Chondrocyte (in vitro differentiated cells): ENCODE data around the gene SNX9. TPM values are rescaled to one million over a fixed set of nuclear protein-coding genes. Genes with fewer than 3 reads are reported as not detected.

ENCODE experiments used
- DNase-seq: peaks from one replicate; pipeline ENCODE4 v3.0.0; 2021; ENCODE audit warnings: mixed read lengths, low spot score
- H3K27ac Mint-ChIP-seq: one replicate; pipeline ENCODE4 v1.8.0; 2021; ENCODE audit warnings: mild to moderate bottlenecking, moderate library complexity, mixed read lengths; ENCODE audit not compliant: unreplicated experiment
- H3K27me3 Mint-ChIP-seq: 2 replicates; pipeline ENCODE4 v1.8.0; 2021; ENCODE audit warnings: low read depth, mixed read lengths
- H3K36me3 Mint-ChIP-seq: 2 replicates; pipeline ENCODE4 v1.8.0; 2021; ENCODE audit warnings: low read depth, mixed read lengths
- H3K4me1 Mint-ChIP-seq: 2 replicates; pipeline ENCODE4 v1.8.0; 2021; ENCODE audit warnings: low read depth, mild to moderate bottlenecking, mixed read lengths
- H3K4me3 Mint-ChIP-seq: one replicate; pipeline ENCODE4 v1.8.0; 2021; ENCODE audit warnings: mild to moderate bottlenecking, moderate library complexity, mixed read lengths; ENCODE audit not compliant: unreplicated experiment
- H3K9me3 Mint-ChIP-seq: 2 replicates; pipeline ENCODE4 v1.8.0; 2021; ENCODE audit warnings: low read depth, mixed read lengths
- CTCF ChIP-seq: fragments of 200-600 bp; sonication (generic); IDR thresholded peaks from 2 replicates; pipeline ENCODE4 v1.5.0; 2021; ENCODE audit warnings: antibody characterized with exemption, mild to moderate bottlenecking, moderate library complexity
- total RNA-seq: library from RNA; stranded (reverse); gene quantifications from 3 replicates; pipeline ENCODE4 v1.2.1, GENCODE V29; 2021

SNX9 gene
- total RNA-seq, 1 donor from 2014 or later: 43.9 TPM

- no peak for TF ChIP-seq CTCF
- Mint-ChIP-seq H3K9me3 (peaks cover 5% of the 10 kb centered on the region), H3K27me3 (no peaks in the 10 kb centered on the region), H3K4me1 (peaks cover 26% of the 10 kb centered on the region), H3K4me3 (no peak overlapping the region), H3K36me3 (no peaks in the 10 kb centered on the region), H3K27ac (no peak overlapping the region)
- DNase-seq: no peak
Observed at GRCh38 chr6:157814883-157815282, 8.2 kb upstream of the SNX9 start.

GRCh38 chr6:157821342-157822033 lies 1.6 kb upstream of the SNX9 start:
- no peak overlapping the region for H3K4me3 Mint-ChIP-seq
- H3K9me3 Mint-ChIP-seq: no peaks in the 10 kb centered on the region
- TF ChIP-seq CTCF: no peak
- no peaks in the 10 kb centered on the region for H3K27me3 Mint-ChIP-seq
- no peak overlapping the region for H3K27ac Mint-ChIP-seq
- no peaks in the 10 kb centered on the region for H3K36me3 Mint-ChIP-seq
- peaks cover 30% of the 10 kb centered on the region for H3K4me1 Mint-ChIP-seq
- DNase-seq: no peak

GRCh38 chr6:157822245-157823000 lies 623 bp upstream of the SNX9 start:
- Mint-ChIP-seq H3K9me3 (no peaks in the 10 kb centered on the region), H3K4me3 (peak overlapping the region; percentile 64), H3K27me3 (no peaks in the 10 kb centered on the region), H3K36me3 (no peaks in the 10 kb centered on the region), H3K27ac (peak overlapping the region; percentile 85), H3K4me1 (peaks cover 30% of the 10 kb centered on the region)
- no peak for DNase-seq
- no peak for TF ChIP-seq CTCF

- peaks cover 2% of the 10 kb centered on the region for H3K36me3 Mint-ChIP-seq
- peak overlapping the region; percentile 92 for H3K27ac Mint-ChIP-seq
- no peak for DNase-seq
- peak; percentile 46 for TF ChIP-seq CTCF
- H3K9me3 Mint-ChIP-seq: no peaks in the 10 kb centered on the region
- peak overlapping the region; percentile 83 for H3K4me3 Mint-ChIP-seq
- no peaks in the 10 kb centered on the region for H3K27me3 Mint-ChIP-seq
- peaks cover 30% of the 10 kb centered on the region for H3K4me1 Mint-ChIP-seq
Observed at GRCh38 chr6:157823528-157824370, 703 bp downstream of the SNX9 start.
